ENCODE results near the gene MIER3.
"Not testable (repeated sequence)": the region's sequence is repeated elsewhere in the genome, so short reads cannot be mapped to it uniquely, and the experiment has no call there.

The MIER3 gene

GRCh38 chr5:56984445-56984844, 32.5 kb upstream of the MIER3 start:
- TF ChIP-seq FOXP2 (optimal IDR thresholded peaks at IDR 0.05; ENCODE audit: control extremely low read depth, extremely low read length, insufficient read depth) (no peak), POLR2AphosphoS5 (IDR thresholded peaks at IDR 0.05; ENCODE audit: borderline replicate concordance, low read depth, low read length) (no peak)
- DNase-seq (ENCODE audit: low read depth, low spot score), result no peak
- no peak overlapping the region for H3K4me3 ChIP-seq
- H3K36me3 ChIP-seq (ENCODE audit: insufficient read depth, low read length), result no peaks in the 10 kb centered on the region
- no peaks in the 10 kb centered on the region for H3K9me3 ChIP-seq (ENCODE audit: low read depth, low read length)
- no peak overlapping the region for H3K9ac ChIP-seq (ENCODE audit: insufficient read length)
- no peak overlapping the region for H3K27ac ChIP-seq

GRCh38 chr5:56983593-56984361, 31.9 kb upstream of the MIER3 start:
- Histone ChIP-seq H3K4me3 (no peak overlapping the region), H3K27ac (no peak overlapping the region), H3K9ac (ENCODE audit: insufficient read length) (no peak overlapping the region), H3K36me3 (ENCODE audit: insufficient read depth, low read length) (no peaks in the 10 kb centered on the region), H3K9me3 (ENCODE audit: low read depth, low read length) (no peaks in the 10 kb centered on the region)
- no peak for DNase-seq (ENCODE audit: low read depth, low spot score)
- no peak for TF ChIP-seq FOXP2 (optimal IDR thresholded peaks at IDR 0.05; ENCODE audit: control extremely low read depth, extremely low read length, insufficient read depth)
- no peak for TF ChIP-seq EZH2 (IDR thresholded peaks at IDR 0.05)
- TF ChIP-seq POLR2AphosphoS5 (IDR thresholded peaks at IDR 0.05; ENCODE audit: borderline replicate concordance, low read depth, low read length), result no peak

GRCh38 chr5:56981548-56982315, 29.8 kb upstream of the MIER3 start:
- H3K9me3 ChIP-seq (ENCODE audit: low read depth, low read length), result no peaks in the 10 kb centered on the region
- no peak overlapping the region for H3K4me3 ChIP-seq
- no peak overlapping the region for H3K9ac ChIP-seq (ENCODE audit: insufficient read length)
- no peak overlapping the region for H3K27ac ChIP-seq
- no peak for TF ChIP-seq FOXP2 (optimal IDR thresholded peaks at IDR 0.05; ENCODE audit: control extremely low read depth, extremely low read length, insufficient read depth)
- TF ChIP-seq POLR2AphosphoS5 (IDR thresholded peaks at IDR 0.05; ENCODE audit: borderline replicate concordance, low read depth, low read length), result no peak
- no peak for TF ChIP-seq EZH2 (IDR thresholded peaks at IDR 0.05)
- no peaks in the 10 kb centered on the region for H3K36me3 ChIP-seq (ENCODE audit: insufficient read depth, low read length)
- DNase-seq (ENCODE audit: low read depth, low spot score), result no peak

GRCh38 chr5:56979968-56980367, 28.0 kb upstream of the MIER3 start:
- H3K27ac ChIP-seq, result no peak overlapping the region
- no peak overlapping the region for H3K9ac ChIP-seq (ENCODE audit: insufficient read length)
- no peaks in the 10 kb centered on the region for H3K9me3 ChIP-seq (ENCODE audit: low read depth, low read length)
- no peak overlapping the region for H3K4me3 ChIP-seq
- no peaks in the 10 kb centered on the region for H3K36me3 ChIP-seq (ENCODE audit: insufficient read depth, low read length)
- TF ChIP-seq EZH2 (IDR thresholded peaks at IDR 0.05), result no peak
- TF ChIP-seq POLR2AphosphoS5 (IDR thresholded peaks at IDR 0.05; ENCODE audit: borderline replicate concordance, low read depth, low read length), result no peak
- no peak for TF ChIP-seq FOXP2 (optimal IDR thresholded peaks at IDR 0.05; ENCODE audit: control extremely low read depth, extremely low read length, insufficient read depth)
- no peak for DNase-seq (ENCODE audit: low read depth, low spot score)

- not testable (repeated sequence) for DNase-seq (ENCODE audit: low read depth, low spot score); H3K36me3 ChIP-seq (ENCODE audit: insufficient read depth, low read length)
These were observed 27.6 kb upstream of the MIER3 start for GRCh38 chr5:56979526-56979925.

GRCh38 chr5:56977822-56978221, 25.9 kb upstream of the MIER3 start:
- DNase-seq (ENCODE audit: low read depth, low spot score), result no peak
- no peak overlapping the region for H3K9ac ChIP-seq (ENCODE audit: insufficient read length)
- H3K27ac ChIP-seq, result no peak overlapping the region
- H3K4me3 ChIP-seq, result no peak overlapping the region
- H3K36me3 ChIP-seq (ENCODE audit: insufficient read depth, low read length), result no peaks in the 10 kb centered on the region
- no peak for TF ChIP-seq EZH2 (IDR thresholded peaks at IDR 0.05)
- no peak for TF ChIP-seq FOXP2 (optimal IDR thresholded peaks at IDR 0.05; ENCODE audit: control extremely low read depth, extremely low read length, insufficient read depth)
- no peak for TF ChIP-seq POLR2AphosphoS5 (IDR thresholded peaks at IDR 0.05; ENCODE audit: borderline replicate concordance, low read depth, low read length)
- no peaks in the 10 kb centered on the region for H3K9me3 ChIP-seq (ENCODE audit: low read depth, low read length)

More at GRCh38 chr5:56979526-56979925, 27.6 kb upstream of the MIER3 start:
- not testable (repeated sequence) for H3K9me3 ChIP-seq (ENCODE audit: low read depth, low read length); H3K27ac ChIP-seq; H3K9ac ChIP-seq (ENCODE audit: insufficient read length); H3K4me3 ChIP-seq

GRCh38 chr5:56977021-56977420, 25.1 kb upstream of the MIER3 start:
- no peak overlapping the region for H3K27ac ChIP-seq
- H3K36me3 ChIP-seq (ENCODE audit: insufficient read depth, low read length), result no peaks in the 10 kb centered on the region
- no peaks in the 10 kb centered on the region for H3K9me3 ChIP-seq (ENCODE audit: low read depth, low read length)
- TF ChIP-seq EZH2 (IDR thresholded peaks at IDR 0.05) (no peak), FOXP2 (optimal IDR thresholded peaks at IDR 0.05; ENCODE audit: control extremely low read depth, extremely low read length, insufficient read depth) (no peak), POLR2AphosphoS5 (IDR thresholded peaks at IDR 0.05; ENCODE audit: borderline replicate concordance, low read depth, low read length) (no peak)
- DNase-seq (ENCODE audit: low read depth, low spot score), result no peak
- H3K9ac ChIP-seq (ENCODE audit: insufficient read length), result no peak overlapping the region
- no peak overlapping the region for H3K4me3 ChIP-seq

GRCh38 chr5:56974241-56974640, 22.3 kb upstream of the MIER3 start:
- DNase-seq (ENCODE audit: low read depth, low spot score), result no peak
- Histone ChIP-seq H3K4me3 (no peak overlapping the region), H3K36me3 (ENCODE audit: insufficient read depth, low read length) (no peaks in the 10 kb centered on the region), H3K27ac (no peak overlapping the region), H3K9ac (ENCODE audit: insufficient read length) (no peak overlapping the region), H3K9me3 (ENCODE audit: low read depth, low read length) (no peaks in the 10 kb centered on the region)
- TF ChIP-seq EZH2 (IDR thresholded peaks at IDR 0.05) (no peak), POLR2AphosphoS5 (IDR thresholded peaks at IDR 0.05; ENCODE audit: borderline replicate concordance, low read depth, low read length) (no peak), FOXP2 (optimal IDR thresholded peaks at IDR 0.05; ENCODE audit: control extremely low read depth, extremely low read length, insufficient read depth) (no peak)

Measured in SK-N-MC (cell line).